ENCODE measurements around the gene EFNA2. TPM values are rescaled to one million over a fixed set of nuclear protein-coding genes. Genes with fewer than 3 reads are reported as not detected.
A peak's percentile ranks its signal among the peaks of the same experiment; 100 is the strongest.

Gene EFNA2
- total RNA-seq, 3 donors from 2014 or later (not counting 1 experiment from before 2014, with no cell fraction given) = not detected

- Histone ChIP-seq H3K27me3 (ENCODE audit: control insufficient read depth, insufficient read depth, low read length) (no peaks in the 10 kb centered on the region), H3K27ac (ENCODE audit: low read length) (peak overlapping the region; percentile 100), H3K9me3 (ENCODE audit: control insufficient read depth, insufficient read depth, low read length) (no peaks in the 10 kb centered on the region), H3K36me3 (ENCODE audit: control insufficient read depth, insufficient read depth, low read length) (peaks cover 31% of the 10 kb centered on the region), H3K4me3 (ENCODE audit: low read length) (peak overlapping the region; percentile 51), H3K4me1 (ENCODE audit: control insufficient read depth, insufficient read depth, low read length) (peaks cover 94% of the 10 kb centered on the region)
- Mint-ChIP-seq H3K4me3 (peak overlapping the region; percentile 89), H3K27me3 (ENCODE audit: low read depth in 2 of 2) (no peaks in the 10 kb centered on the region), H3K4me1 (peaks cover 37 to 58% of the 10 kb centered on the region in 2 donors), H3K27ac (peak overlapping the region; percentile 97 to 100), H3K9me3 (no peaks in the 10 kb centered on the region), H3K36me3 (no peaks in the 10 kb centered on the region)
- intact Hi-C loops (cut with micrococcal nuclease) = loop anchor here (1.0 kb wide), 1 partner anchor 9 kb away; no protein-coding TSS in a partner anchor
- DNase-seq (peak; percentile 67 to 68), ATAC-seq (peak; percentile 16 to 26 (median 18))
- 2% methylated on average over 33 of the region's 33 CpGs for WGBS (ENCODE audit: insufficient coverage)
- TF ChIP-seq CTCF (IDR thresholded peaks at IDR 0.05) = no peak
These were observed 25.6 kb upstream of the EFNA2 start for GRCh38 chr19:1259876-1260748.

GRCh38 chr19:1260749-1261537 is 24.7 kb upstream of the EFNA2 start:
- Mint-ChIP-seq H3K9me3 (no peaks in the 10 kb centered on the region), H3K36me3 (no peaks in the 10 kb centered on the region), H3K4me1 (peaks cover 37 to 62% of the 10 kb centered on the region in 2 donors), H3K27me3 (ENCODE audit: low read depth in 2 of 2) (no peaks in the 10 kb centered on the region), H3K4me3 (peak overlapping the region; percentile 90), H3K27ac (peak overlapping the region; percentile 97 to 100)
- Histone ChIP-seq H3K36me3 (ENCODE audit: control insufficient read depth, insufficient read depth, low read length) (peaks cover 23% of the 10 kb centered on the region), H3K9me3 (ENCODE audit: control insufficient read depth, insufficient read depth, low read length) (no peaks in the 10 kb centered on the region), H3K27ac (ENCODE audit: low read length) (peak overlapping the region; percentile 100), H3K4me1 (ENCODE audit: control insufficient read depth, insufficient read depth, low read length) (peaks cover 94% of the 10 kb centered on the region), H3K27me3 (ENCODE audit: control insufficient read depth, insufficient read depth, low read length) (no peaks in the 10 kb centered on the region), H3K4me3 (ENCODE audit: low read length) (peak overlapping the region; percentile 91)
- peak; percentile 71 to 93 (median 80) for ATAC-seq
- WGBS (ENCODE audit: insufficient coverage) = under 1% methylated on average over 81 of the region's 83 CpGs
- intact Hi-C loops (cut with micrococcal nuclease) = no loop called here
- no peak for TF ChIP-seq CTCF (IDR thresholded peaks at IDR 0.05)
- peak; percentile 96 to 99 for DNase-seq

- DNase-seq = no peak
- H3K4me3 ChIP-seq (ENCODE audit: low read length) = peak overlapping the region; percentile 91
- Mint-ChIP-seq H3K4me1 (peaks cover 37 to 64% of the 10 kb centered on the region in 2 donors), H3K27me3 (ENCODE audit: low read depth in 2 of 2) (no peaks in the 10 kb centered on the region), H3K4me3 (peak overlapping the region; percentile 90), H3K27ac (peak overlapping the region; percentile 97 to 100), H3K9me3 (no peaks in the 10 kb centered on the region), H3K36me3 (no peaks in the 10 kb centered on the region)
- WGBS (ENCODE audit: insufficient coverage) = 1% methylated on average over 14 of the region's 14 CpGs
- H3K27ac ChIP-seq (ENCODE audit: low read length) = peak overlapping the region; percentile 100
- H3K4me1 ChIP-seq (ENCODE audit: control insufficient read depth, insufficient read depth, low read length) = peaks cover 91% of the 10 kb centered on the region
- ATAC-seq = no peak
- H3K36me3 ChIP-seq (ENCODE audit: control insufficient read depth, insufficient read depth, low read length) = peaks cover 19% of the 10 kb centered on the region
- no peak for TF ChIP-seq CTCF (IDR thresholded peaks at IDR 0.05)
- H3K9me3 ChIP-seq (ENCODE audit: control insufficient read depth, insufficient read depth, low read length) = no peaks in the 10 kb centered on the region
- intact Hi-C loops (cut with micrococcal nuclease) = no loop called here
- no peaks in the 10 kb centered on the region for H3K27me3 ChIP-seq (ENCODE audit: control insufficient read depth, insufficient read depth, low read length)
These were observed 24.2 kb upstream of the EFNA2 start for GRCh38 chr19:1261538-1261797.

All from natural killer cell (primary cell).